Effector memory CD8-positive, alpha-beta T cell (primary cell): Measurements from ENCODE around the gene ABHD4.
"Not testable (repeated sequence)": the region's sequence is repeated elsewhere in the genome, so short reads cannot be mapped to it uniquely, and the experiment has no call there.

ENCODE experiments used
- ATAC-seq: fragments of 150-1000 bp; cut with Tn5 transposase; replicated peaks from 2 replicates; pipeline ENCODE4 v1.10.0; 2021; ENCODE audit warnings: mild to moderate bottlenecking, moderate library complexity
- DNase-seq, 3 experiments: peaks; one replicate each; pipeline ENCODE4 v3.0.0; 2021
- H3K27ac Mint-ChIP-seq, 2 donors: one replicate each; pipeline ENCODE4 v1.8.0; 2022; ENCODE audit warnings: mild to moderate bottlenecking in 2 of 2, mixed read lengths in 2 of 2, moderate library complexity in 2 of 2
- H3K27me3 Mint-ChIP-seq, 2 donors: one replicate each; pipeline ENCODE4 v1.8.0; 2022; ENCODE audit warnings: mixed read lengths in 2 of 2
- H3K36me3 Mint-ChIP-seq: one replicate; pipeline ENCODE4 v1.8.0; 2022; ENCODE audit warnings: mild to moderate bottlenecking, moderate library complexity, mixed read lengths; ENCODE audit not compliant: insufficient read depth
- H3K4me1 Mint-ChIP-seq, 2 donors: one replicate each; pipeline ENCODE4 v1.8.0; 2022; ENCODE audit warnings: low read depth in 2 of 2, mixed read lengths in 2 of 2
- H3K4me3 Mint-ChIP-seq, 2 donors: one replicate each; pipeline ENCODE4 v1.8.0; 2022; ENCODE audit warnings: mild to moderate bottlenecking in 2 of 2, mixed read lengths in 2 of 2, moderate library complexity in 2 of 2
- H3K9me3 Mint-ChIP-seq, 2 donors: one replicate each; pipeline ENCODE4 v1.8.0; 2022; ENCODE audit warnings: mixed read lengths in 2 of 2

ABHD4 gene

DNA sequence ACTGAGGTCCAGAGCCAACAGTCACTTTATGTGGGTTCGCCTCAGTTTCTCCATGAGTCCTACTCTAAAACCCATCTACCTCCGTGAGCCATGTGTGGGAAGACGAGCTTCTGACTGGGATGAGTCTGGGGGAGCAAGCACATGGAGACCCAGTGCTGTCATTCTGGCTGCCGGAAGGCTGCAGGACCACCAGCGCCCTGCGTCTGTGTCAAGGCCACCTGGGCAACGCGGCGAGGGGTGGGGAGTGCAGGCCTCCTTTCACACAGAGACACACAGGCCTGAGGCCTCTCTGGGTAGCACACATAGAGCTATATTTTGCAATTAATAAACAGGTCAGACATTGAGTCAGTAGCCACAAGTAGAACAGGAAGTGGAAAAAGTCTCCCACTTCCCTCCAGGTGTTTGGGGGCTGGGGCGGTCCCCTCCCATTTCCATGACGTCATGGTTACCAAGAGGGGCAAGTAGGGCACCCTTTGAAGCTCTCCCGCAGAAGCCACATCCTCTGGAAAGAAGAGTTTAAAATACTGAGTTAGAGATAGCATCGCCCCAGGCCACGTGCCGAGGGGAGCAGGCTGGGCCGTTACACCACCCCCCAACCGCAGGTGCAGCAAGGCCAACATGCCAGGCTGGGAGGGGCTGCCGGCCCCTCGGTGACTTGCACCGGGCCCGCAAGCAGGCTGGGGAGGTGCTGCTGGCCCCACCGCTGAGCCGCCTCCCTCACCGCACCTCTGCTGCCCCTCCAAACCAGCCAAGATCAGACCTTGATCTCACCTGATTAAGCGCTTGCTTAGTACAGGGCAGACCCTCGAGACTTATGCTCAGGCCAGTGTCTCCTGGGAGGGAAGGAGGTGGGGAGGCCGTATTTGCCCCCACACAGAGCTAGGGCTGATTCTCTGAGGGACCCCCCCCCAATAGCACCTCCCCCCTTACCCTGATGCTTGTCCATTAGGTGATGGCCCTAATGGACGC is 41.8 kb upstream of the ABHD4 start:
- no peaks in the 10 kb centered on the region for H3K9me3 Mint-ChIP-seq
- peaks cover 0 to 7% of the 10 kb centered on the region in 2 donors for H3K27me3 Mint-ChIP-seq
- H3K36me3 Mint-ChIP-seq: peaks cover 69% of the 10 kb centered on the region
- ATAC-seq: peak; percentile 70
- peak; percentile 96 to 98 (median 98) for DNase-seq
- H3K4me1 Mint-ChIP-seq: peaks cover 85 to 89% of the 10 kb centered on the region in 2 donors
- H3K27ac Mint-ChIP-seq: peak overlapping the region; percentile 97 to 99
- H3K4me3 Mint-ChIP-seq: peak overlapping the region; percentile 68 to 86

DNA sequence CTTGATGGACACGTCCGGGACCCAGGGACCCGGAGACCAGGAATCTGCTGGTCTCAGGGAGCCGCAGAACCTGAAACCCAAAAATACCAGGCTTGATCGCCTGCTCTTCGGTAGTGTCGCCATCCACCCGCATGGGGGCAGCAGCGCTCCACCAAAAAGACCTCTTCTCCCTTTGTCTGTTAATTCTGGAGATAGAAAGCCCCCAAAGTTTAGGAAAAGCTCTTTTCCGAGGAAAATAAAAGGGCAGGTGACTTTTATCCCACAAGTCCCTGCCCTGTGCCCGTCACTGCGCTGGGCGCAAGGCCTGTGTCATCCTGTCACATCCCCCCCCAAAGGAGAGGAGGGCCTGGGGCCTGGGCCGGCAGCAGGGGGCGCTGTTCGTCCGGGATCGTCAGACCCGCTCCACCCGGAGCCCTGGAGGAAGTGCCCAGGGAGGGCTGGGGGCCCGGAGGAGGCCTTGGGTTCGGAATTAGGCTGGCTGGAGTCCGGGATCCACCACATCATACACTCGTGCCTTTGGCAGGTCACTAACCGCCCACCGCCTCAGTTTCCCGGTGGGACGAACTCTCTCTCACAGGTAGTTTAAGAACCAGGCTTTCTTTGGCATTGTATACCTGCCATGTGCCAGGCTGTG is 41.0 kb upstream of the ABHD4 start:
- DNase-seq: peak; percentile 90 to 93 (median 92)
- peaks cover 69% of the 10 kb centered on the region for H3K36me3 Mint-ChIP-seq
- H3K4me1 Mint-ChIP-seq: peaks cover 85 to 88% of the 10 kb centered on the region in 2 donors
- peak overlapping the region; percentile 97 to 99 for H3K27ac Mint-ChIP-seq
- peaks cover 0 to 7% of the 10 kb centered on the region in 2 donors for H3K27me3 Mint-ChIP-seq
- no peaks in the 10 kb centered on the region for H3K9me3 Mint-ChIP-seq
- peak; percentile 10 for ATAC-seq
- peak overlapping the region; percentile 68 to 86 for H3K4me3 Mint-ChIP-seq

DNA sequence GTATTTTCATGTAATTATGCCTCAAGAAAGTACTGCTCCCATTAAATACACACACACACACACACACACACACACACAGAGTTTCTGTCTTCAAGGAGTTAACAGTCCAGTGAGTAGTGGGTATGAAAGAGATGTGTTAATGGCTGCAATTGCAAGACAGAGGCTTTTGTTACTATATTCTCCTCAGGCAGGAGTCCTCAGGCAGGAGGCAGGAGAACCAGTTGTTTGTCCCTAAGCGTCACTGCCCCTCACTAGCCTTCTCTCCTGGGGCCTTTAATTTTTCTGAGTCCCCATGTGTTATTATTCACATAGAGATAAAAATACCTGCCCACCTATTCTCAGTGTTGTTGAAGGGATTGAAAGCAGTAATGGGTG is 40.3 kb upstream of the ABHD4 start:
- Mint-ChIP-seq H3K27me3 (peaks cover 0 to 7% of the 10 kb centered on the region in 2 donors), H3K36me3 (peaks cover 64% of the 10 kb centered on the region), H3K4me3 (peak overlapping the region; percentile 68 to 86), H3K27ac (peak overlapping the region; percentile 97 to 99), H3K4me1 (peaks cover 84 to 88% of the 10 kb centered on the region in 2 donors), H3K9me3 (no peaks in the 10 kb centered on the region)
- ATAC-seq (no peak), DNase-seq (no peak)

DNA sequence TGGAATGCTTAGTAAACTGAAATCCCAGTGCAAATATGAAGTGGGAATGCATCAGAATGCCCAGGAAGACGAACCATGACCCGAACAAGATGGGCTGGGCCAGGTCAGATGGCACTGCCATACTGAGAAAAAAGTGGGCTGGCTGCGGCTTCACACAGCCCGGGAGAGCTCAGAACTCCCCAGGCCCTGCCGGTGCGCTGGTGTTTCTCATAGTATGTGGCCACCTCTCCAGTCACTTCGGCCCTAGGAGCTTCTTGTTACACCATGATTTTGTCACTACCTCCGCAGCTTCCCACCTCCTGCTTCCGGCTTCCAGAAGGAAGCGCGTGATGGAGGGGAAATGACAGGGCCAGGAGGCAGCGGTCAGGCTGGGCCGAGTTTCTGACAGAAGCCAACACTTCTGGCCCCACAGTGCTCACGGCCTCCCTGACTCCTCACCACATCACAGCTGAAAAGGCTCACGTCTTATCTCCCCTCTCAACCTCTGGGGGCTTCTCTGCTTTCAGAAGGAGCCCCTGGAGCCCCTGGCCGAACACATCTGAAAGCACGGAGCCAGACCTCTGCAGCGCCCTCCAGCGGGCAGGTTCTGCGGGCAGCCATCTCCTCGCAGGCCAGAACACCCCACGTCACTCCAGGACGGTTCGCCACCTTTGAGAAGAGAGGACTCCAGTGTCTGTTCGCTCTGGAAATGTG is 39.7 kb upstream of the ABHD4 start:
- peaks cover 0 to 7% of the 10 kb centered on the region in 2 donors for H3K27me3 Mint-ChIP-seq
- no peaks in the 10 kb centered on the region for H3K9me3 Mint-ChIP-seq
- peaks cover 62% of the 10 kb centered on the region for H3K36me3 Mint-ChIP-seq
- H3K4me1 Mint-ChIP-seq: peaks cover 85 to 86% of the 10 kb centered on the region in 2 donors
- H3K4me3 Mint-ChIP-seq: peak overlapping the region; percentile 68 to 86
- DNase-seq (peak; percentile 57 to 69 (median 62)), ATAC-seq (no peak)
- peak overlapping the region; percentile 97 to 99 for H3K27ac Mint-ChIP-seq

DNA sequence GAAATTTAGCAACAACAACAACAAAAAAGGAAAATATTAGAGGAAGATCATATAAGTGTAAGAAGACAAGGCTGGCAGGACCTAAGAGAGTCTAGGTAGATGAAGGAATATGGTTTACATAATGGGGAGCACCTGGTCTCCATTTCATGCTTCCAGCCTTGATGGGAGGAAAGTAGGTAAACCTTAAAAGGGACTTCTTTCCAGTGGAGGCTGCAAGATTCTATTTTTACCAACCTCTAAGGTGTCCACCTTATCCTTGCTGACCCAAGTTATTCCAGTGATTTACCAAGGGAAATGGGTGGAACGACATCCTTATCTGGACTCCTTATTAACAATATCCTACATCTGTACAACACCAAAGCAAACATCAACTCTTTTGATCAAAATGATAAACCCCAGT is 39.1 kb upstream of the ABHD4 start:
- no peak for ATAC-seq
- peak overlapping the region; percentile 97 to 99 for H3K27ac Mint-ChIP-seq
- H3K36me3 Mint-ChIP-seq: peaks cover 56% of the 10 kb centered on the region
- no peak for DNase-seq
- no peaks in the 10 kb centered on the region for H3K9me3 Mint-ChIP-seq
- peak overlapping the region; percentile 68 to 86 for H3K4me3 Mint-ChIP-seq
- peaks cover 0 to 7% of the 10 kb centered on the region in 2 donors for H3K27me3 Mint-ChIP-seq
- H3K4me1 Mint-ChIP-seq: peaks cover 82 to 86% of the 10 kb centered on the region in 2 donors

DNA sequence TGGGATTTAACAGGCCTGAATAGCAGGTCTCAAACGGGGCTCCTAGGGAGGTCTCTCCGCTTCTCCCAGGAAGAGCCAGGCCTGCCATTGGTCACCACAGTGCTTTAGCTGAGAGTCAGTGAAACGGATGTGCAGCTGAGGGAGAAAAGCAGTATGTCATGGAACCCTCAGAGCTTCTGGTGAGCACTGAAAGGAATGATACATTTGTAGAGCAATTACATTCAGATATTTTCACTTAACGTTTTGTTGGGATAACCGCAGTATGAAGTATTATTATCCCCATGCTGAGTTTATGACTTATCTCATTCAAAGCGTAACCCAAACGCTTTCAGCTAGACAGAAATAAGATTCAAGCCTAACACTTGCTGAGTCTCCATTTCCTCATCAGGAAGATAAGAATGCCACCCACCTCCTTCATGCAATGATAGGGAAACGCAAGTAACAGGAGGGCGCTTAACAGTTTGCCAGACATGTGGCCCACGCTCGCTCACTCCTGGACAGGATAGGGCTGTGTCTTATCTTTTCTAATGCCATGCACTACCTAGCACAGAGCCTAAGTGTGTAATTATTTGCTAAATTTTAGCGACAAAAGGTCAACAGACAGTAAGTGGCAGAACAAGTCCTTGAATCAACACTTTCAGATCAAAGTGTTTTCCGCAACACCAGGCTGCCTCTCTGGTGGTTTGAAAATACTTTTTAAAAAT is 37.3 kb upstream of the ABHD4 start:
- peak overlapping the region; percentile 73 to 86 for H3K4me3 Mint-ChIP-seq
- no peak for DNase-seq
- H3K27ac Mint-ChIP-seq: peak overlapping the region; percentile 97 to 99
- ATAC-seq: no peak
- H3K27me3 Mint-ChIP-seq: peaks cover 0 to 7% of the 10 kb centered on the region in 2 donors
- peaks cover 55% of the 10 kb centered on the region for H3K36me3 Mint-ChIP-seq
- no peaks in the 10 kb centered on the region for H3K9me3 Mint-ChIP-seq
- peaks cover 86 to 93% of the 10 kb centered on the region in 2 donors for H3K4me1 Mint-ChIP-seq

DNA sequence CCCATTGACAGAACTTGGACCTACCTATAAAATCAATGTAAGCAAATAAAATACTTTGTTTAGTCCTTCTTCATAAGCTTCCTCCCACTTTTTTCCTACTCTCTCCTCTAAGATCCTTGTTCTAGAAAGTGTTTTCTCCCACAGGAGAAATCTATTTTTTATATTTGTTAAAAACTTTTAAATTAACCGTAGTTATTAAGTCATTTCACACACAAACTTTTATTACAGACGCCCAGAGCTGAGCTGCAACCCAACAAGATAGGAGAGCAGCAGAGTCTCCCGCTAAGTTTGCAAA is 36.8 kb upstream of the ABHD4 start:
- Mint-ChIP-seq H3K27ac (peak overlapping the region; percentile 97 to 99), H3K4me1 (peaks cover 85 to 93% of the 10 kb centered on the region in 2 donors), H3K36me3 (peaks cover 55% of the 10 kb centered on the region), H3K9me3 (no peaks in the 10 kb centered on the region), H3K27me3 (peaks cover 0 to 4% of the 10 kb centered on the region in 2 donors), H3K4me3 (peak overlapping the region; percentile 73 to 86)
- no peak for ATAC-seq
- no peak for DNase-seq

DNA sequence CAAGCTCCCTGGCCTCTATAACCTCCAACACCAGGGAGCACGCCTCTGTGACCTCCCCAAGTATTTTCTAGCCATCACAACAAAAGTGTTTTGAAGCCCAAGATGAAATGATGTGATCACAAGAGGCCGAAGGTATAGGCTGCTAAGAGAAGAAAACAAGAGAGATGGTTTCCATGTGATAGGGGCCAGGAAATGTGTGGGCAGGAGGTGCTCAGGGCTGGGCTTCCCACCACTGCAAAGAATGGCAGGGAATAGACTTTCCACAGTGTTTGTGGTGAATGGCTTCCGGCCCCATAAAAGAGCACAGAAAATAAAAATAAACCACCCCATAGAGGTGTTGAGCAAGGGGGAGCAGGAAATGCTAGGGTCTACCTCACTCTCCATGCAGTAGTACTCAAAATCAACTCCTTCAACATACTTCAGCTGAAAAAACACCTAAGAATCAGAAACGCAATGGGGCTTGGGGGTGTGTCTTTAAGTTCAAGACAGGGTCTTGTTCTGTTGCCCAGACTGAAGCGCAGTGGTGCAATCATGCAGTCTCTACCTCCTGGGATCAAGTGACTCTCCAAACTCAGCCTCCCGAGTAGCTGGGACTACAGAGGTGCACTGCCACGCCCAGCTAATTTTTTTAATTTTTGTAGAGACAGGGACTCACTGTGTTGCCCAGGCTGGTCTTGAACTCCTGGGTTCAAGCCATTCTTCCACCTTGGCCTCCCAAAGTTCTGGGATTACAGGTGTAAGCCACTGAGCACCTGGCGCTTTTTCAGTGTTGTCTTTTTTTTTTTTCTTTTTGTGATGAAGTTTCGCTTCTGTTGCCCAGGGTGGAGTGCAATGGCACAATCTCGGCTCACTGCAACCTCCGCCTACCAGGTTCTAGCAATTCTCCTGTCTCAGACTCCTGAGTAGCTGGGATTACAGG is 36.2 kb upstream of the ABHD4 start:
- ATAC-seq (peak; percentile 76), DNase-seq (peak; percentile 75 to 76 (median 76))
- Mint-ChIP-seq H3K36me3 (peaks cover 51% of the 10 kb centered on the region), H3K27me3 (no peaks in the 10 kb centered on the region), H3K27ac (peak overlapping the region; percentile 97 to 99), H3K4me3 (peak overlapping the region; percentile 73 to 86), H3K9me3 (no peaks in the 10 kb centered on the region), H3K4me1 (peaks cover 85 to 94% of the 10 kb centered on the region in 2 donors)

DNA sequence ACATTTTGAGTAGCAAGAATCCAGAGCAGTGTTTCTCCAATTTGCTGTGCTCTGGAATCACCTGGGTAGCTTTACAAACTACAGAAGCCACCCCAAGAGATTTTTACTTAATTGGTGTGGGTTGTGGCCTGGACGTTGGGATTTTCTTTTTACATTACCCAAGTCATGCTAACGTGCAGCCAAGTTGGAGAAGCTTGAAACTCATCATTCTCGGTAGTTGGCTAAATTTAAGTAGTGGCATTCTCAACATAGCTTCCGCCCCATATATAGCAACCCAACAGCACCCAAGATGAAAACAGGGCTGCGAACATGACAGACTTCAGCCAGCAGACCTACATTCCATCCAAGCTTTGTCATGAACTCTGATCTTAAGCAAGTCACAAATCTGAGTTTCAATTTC is 34.1 kb upstream of the ABHD4 start:
- Mint-ChIP-seq H3K4me3 (peak overlapping the region; percentile 72 to 73), H3K27ac (peak overlapping the region; percentile 97 to 99), H3K9me3 (no peaks in the 10 kb centered on the region), H3K36me3 (peaks cover 40% of the 10 kb centered on the region), H3K4me1 (peaks cover 82 to 94% of the 10 kb centered on the region in 2 donors), H3K27me3 (no peaks in the 10 kb centered on the region)
- DNase-seq (no peak), ATAC-seq (no peak)

DNA sequence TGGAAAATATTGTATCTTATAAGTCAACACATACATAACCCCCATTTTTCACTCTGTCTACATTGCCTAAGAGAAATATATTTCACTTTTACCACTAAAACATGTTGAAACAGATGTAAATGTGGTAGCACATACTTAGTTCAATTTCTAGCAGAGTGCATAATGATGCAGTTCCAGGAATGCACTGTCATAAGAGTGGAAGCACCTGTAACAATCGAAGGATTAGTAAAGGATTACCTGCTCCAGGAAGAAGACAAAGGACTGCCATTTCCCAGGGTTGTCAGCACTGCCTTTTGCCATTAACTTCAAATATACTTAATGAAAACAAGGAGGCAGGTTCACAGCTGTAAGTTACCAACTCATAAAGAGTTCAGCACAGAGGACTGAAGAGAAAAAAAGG is 33.6 kb upstream of the ABHD4 start:
- peaks cover 82 to 94% of the 10 kb centered on the region in 2 donors for H3K4me1 Mint-ChIP-seq
- H3K9me3 Mint-ChIP-seq: no peaks in the 10 kb centered on the region
- H3K4me3 Mint-ChIP-seq: peak overlapping the region; percentile 72 to 73
- H3K36me3 Mint-ChIP-seq: peaks cover 38% of the 10 kb centered on the region
- DNase-seq: no peak
- no peak for ATAC-seq
- no peaks in the 10 kb centered on the region for H3K27me3 Mint-ChIP-seq
- H3K27ac Mint-ChIP-seq: peak overlapping the region; percentile 97 to 99

DNA sequence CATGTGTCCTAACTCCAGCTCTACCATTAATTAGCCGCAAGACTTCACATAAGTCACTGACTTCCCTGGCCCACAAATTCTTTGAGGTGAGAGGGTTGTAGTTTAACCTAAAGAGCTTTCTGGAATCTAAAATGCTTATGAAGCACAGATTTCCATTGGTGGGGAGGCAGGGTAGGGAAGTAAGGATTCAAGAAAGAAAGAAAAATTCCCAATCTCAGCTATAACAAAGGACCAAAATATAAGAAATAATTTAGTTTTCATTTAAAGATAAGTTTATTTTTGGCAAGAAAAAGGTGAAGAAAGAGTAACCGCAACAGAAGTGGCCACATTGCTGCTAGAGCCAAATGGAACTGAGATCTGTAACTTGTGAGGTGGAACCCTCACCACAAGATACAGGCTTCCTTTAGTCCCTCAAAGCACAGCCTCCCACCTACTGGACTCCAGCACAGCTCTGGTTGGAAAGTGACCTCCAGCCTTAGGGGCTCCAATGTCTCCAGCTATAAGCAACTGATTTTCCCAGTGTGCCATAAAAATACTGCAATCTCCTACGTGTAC is 32.6 kb upstream of the ABHD4 start:
- Mint-ChIP-seq H3K4me1 (peaks cover 74 to 93% of the 10 kb centered on the region in 2 donors), H3K36me3 (peaks cover 44% of the 10 kb centered on the region), H3K4me3 (peak overlapping the region; percentile 72 to 73), H3K9me3 (no peaks in the 10 kb centered on the region), H3K27ac (peak overlapping the region; percentile 97 to 99), H3K27me3 (no peaks in the 10 kb centered on the region)
- DNase-seq (no peak), ATAC-seq (no peak)

DNA sequence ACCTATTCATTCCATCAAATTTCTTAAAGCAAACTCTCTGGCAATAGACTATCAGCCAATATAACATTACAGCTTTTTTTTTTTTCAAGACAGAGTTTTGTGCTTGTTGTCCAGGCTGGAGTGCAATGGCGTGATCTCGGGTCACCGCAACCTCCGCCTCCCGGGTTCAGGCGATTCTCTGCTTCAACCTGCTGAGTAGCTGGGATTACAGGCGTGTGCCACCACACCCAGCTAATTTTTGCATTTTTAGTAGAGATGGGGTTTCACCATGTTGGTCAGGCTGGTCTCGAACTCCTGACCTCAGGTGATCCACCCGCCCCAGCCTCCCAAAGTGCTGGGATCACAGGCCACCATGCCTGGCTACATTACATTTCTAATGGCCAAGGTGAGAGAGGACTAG is 31.8 kb upstream of the ABHD4 start:
- ATAC-seq, H3K27me3 Mint-ChIP-seq, H3K9me3 Mint-ChIP-seq, DNase-seq: not testable (repeated sequence)
- H3K36me3 Mint-ChIP-seq: peaks cover 51% of the 10 kb centered on the region
- H3K4me3 Mint-ChIP-seq: peak overlapping the region; percentile 63 to 73
- peaks cover 66 to 86% of the 10 kb centered on the region in 2 donors for H3K4me1 Mint-ChIP-seq
- peak overlapping the region; percentile 97 to 99 for H3K27ac Mint-ChIP-seq
